ENCODE results near the gene STK39. TPM values are rescaled to one million over a fixed set of nuclear protein-coding genes. Genes with fewer than 3 reads are reported as not detected.

STK39 gene
- polyA plus RNA-seq, 2 of the 4 experiments (the other 2 are of a cell fraction) = 14.2 to 27.2 TPM

- ATAC-seq (no peak), FAIRE-seq (no peak), DNase-seq (ENCODE audit: low read depth in 1 of 2, low spot score in 1 of 2) (no peak)
- Histone ChIP-seq H3K4me2 (no peak overlapping the region), H3K9me3 (no peaks in the 10 kb centered on the region), H3K4me1 (no peaks in the 10 kb centered on the region), H3K4me3 (no peak overlapping the region), H3K27ac (no peak overlapping the region)
- ChIA-PET CTCF (no interaction called here), POLR2A (no interaction called here)
- TF ChIP-seq MAX (IDR thresholded peaks at IDR 0.05) = no peak
- no peak for TF ChIP-seq BCL3 (IDR thresholded peaks at IDR 0.05)
- TF ChIP-seq CTCF (IDR thresholded peaks at IDR 0.05) = no peak
- no peak for TF ChIP-seq ESRRA (IDR thresholded peaks at IDR 0.05; ENCODE audit: borderline replicate concordance, low read length)
- no peak for TF ChIP-seq KDM5A (IDR thresholded peaks at IDR 0.05)
- TF ChIP-seq GATA3 (IDR thresholded peaks at IDR 0.05; ENCODE audit: borderline replicate concordance) = no peak
- TF ChIP-seq HES2 (IDR thresholded peaks at IDR 0.05) = no peak
- TF ChIP-seq TFCP2L1 (CRISPR knock-in tag; IDR thresholded peaks at IDR 0.05) = no peak
- no peak for TF ChIP-seq ATOH8 (CRISPR knock-in tag; IDR thresholded peaks at IDR 0.05; ENCODE audit: low read depth)
- no peak for TF ChIP-seq MAFK (IDR thresholded peaks at IDR 0.05; ENCODE audit: partially characterized antibody)
- TF ChIP-seq CEBPB (IDR thresholded peaks at IDR 0.05) = no peak
- TF ChIP-seq KDM1A (IDR thresholded peaks at IDR 0.05; ENCODE audit: low read depth) = no peak
- no peak for TF ChIP-seq FOXS1 (CRISPR knock-in tag; IDR thresholded peaks at IDR 0.05)
- TF ChIP-seq JUN (IDR thresholded peaks at IDR 0.05) = no peak
- no peak for TF ChIP-seq PHF8 (IDR thresholded peaks at IDR 0.05; ENCODE audit: borderline replicate concordance, low read depth)
- TF ChIP-seq EHF (CRISPR knock-in tag; IDR thresholded peaks at IDR 0.05) = no peak
- TF ChIP-seq NFE2L2 (conservative IDR thresholded peaks at IDR 0.05; ENCODE audit: low read length) = no peak
- no peak for TF ChIP-seq CHD2 (IDR thresholded peaks at IDR 0.05; ENCODE audit: low read length, partially characterized antibody)
- TF ChIP-seq CBX2 (IDR thresholded peaks at IDR 0.05; ENCODE audit: borderline replicate concordance, low read depth) = no peak
- no peak for TF ChIP-seq RARB (CRISPR knock-in tag; IDR thresholded peaks at IDR 0.05)
- 26% methylated on average over 5 of the region's 5 CpGs for WGBS (ENCODE audit: missing lambda C conversion rate)
Measured at GRCh38 chr2:167939514-167940345, 307.7 kb downstream of the STK39 start.

GRCh38 chr2:167937403-167937802 lies 310.0 kb downstream of the STK39 start:
- H3K4me1 ChIP-seq = no peaks in the 10 kb centered on the region
- FAIRE-seq = no peak
- ChIA-PET POLR2A (no interaction called here), CTCF (no interaction called here)
- 83% methylated on average over 1 of the region's 1 CpG for WGBS (ENCODE audit: missing lambda C conversion rate)
- no peak overlapping the region for H3K4me2 ChIP-seq
- no peak overlapping the region for H3K27ac ChIP-seq
- no peak for DNase-seq (ENCODE audit: low read depth in 1 of 2, low spot score in 1 of 2)
- no peaks in the 10 kb centered on the region for H3K9me3 ChIP-seq
- no peak overlapping the region for H3K4me3 ChIP-seq
- TF ChIP-seq E2F6 (IDR thresholded peaks at IDR 0.05; ENCODE audit: borderline replicate concordance, low read depth) = no peak
- TF ChIP-seq JUNB (IDR thresholded peaks at IDR 0.05) = no peak
- no peak for TF ChIP-seq MAFK (IDR thresholded peaks at IDR 0.05; ENCODE audit: partially characterized antibody)
- no peak for TF ChIP-seq HMGXB4 (CRISPR knock-in tag; IDR thresholded peaks at IDR 0.05; ENCODE audit: borderline replicate concordance)
- no peak for TF ChIP-seq GATA3 (IDR thresholded peaks at IDR 0.05; ENCODE audit: borderline replicate concordance)
- no peak for TF ChIP-seq ELK1 (IDR thresholded peaks at IDR 0.05; ENCODE audit: low read depth, low read length)
- no peak for TF ChIP-seq EHF (CRISPR knock-in tag; IDR thresholded peaks at IDR 0.05)
- no peak for TF ChIP-seq CEBPB (IDR thresholded peaks at IDR 0.05)
- ATAC-seq = no peak

Measured in A549 (cell line).